ENCODE data around the gene PTOV1.

Gene PTOV1

DNA sequence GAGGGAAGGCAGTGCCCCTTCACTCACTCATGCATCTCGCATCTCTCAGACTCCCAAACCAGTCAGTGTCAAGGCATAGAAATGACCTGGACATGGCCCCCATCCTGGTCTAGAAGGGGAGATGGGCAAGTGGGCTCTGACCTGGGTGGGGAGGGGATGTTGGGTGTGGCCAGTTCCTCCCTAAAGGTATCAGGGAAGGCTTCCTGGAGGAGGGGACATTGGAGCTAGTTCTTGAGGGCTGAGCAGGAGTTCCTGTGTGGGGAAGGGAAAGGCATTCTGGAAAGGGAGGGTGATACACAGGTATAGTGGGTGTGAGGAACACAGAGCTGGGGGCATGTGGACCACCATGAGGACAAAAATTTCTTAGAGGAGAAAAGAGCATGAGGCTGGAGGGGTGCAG is 41.8 kb downstream of the PTOV1 start:
- DNase-seq (ENCODE audit: low read depth, low spot score) = no peak
- H3K4me1 ChIP-seq (ENCODE audit: insufficient read depth, insufficient read length) = peaks cover 24% of the 10 kb centered on the region
- H3K9ac ChIP-seq (ENCODE audit: insufficient read length, low read depth) = no peak overlapping the region
- peaks cover 11% of the 10 kb centered on the region; the same call in 1 of the 2 replicates for H3K9me3 ChIP-seq (ENCODE audit: insufficient read depth, low read length)
- peaks cover 10% of the 10 kb centered on the region for H3K36me3 ChIP-seq (ENCODE audit: insufficient read depth, insufficient read length, low read length)
- no peaks in the 10 kb centered on the region for H3K27me3 ChIP-seq (ENCODE audit: insufficient read depth, insufficient read length)
- no peak for TF ChIP-seq SUZ12 (IDR thresholded peaks at IDR 0.05; ENCODE audit: extremely low read depth, insufficient read depth, insufficient read length)
- TF ChIP-seq YY1 (IDR thresholded peaks at IDR 0.05; ENCODE audit: insufficient read depth, insufficient read length) = no peak
- no peak for TF ChIP-seq ZNF274 (IDR thresholded peaks at IDR 0.05; ENCODE audit: low read depth, low read length)
- no peak overlapping the region for H3K4me3 ChIP-seq (ENCODE audit: insufficient read length, low read depth)

DNA sequence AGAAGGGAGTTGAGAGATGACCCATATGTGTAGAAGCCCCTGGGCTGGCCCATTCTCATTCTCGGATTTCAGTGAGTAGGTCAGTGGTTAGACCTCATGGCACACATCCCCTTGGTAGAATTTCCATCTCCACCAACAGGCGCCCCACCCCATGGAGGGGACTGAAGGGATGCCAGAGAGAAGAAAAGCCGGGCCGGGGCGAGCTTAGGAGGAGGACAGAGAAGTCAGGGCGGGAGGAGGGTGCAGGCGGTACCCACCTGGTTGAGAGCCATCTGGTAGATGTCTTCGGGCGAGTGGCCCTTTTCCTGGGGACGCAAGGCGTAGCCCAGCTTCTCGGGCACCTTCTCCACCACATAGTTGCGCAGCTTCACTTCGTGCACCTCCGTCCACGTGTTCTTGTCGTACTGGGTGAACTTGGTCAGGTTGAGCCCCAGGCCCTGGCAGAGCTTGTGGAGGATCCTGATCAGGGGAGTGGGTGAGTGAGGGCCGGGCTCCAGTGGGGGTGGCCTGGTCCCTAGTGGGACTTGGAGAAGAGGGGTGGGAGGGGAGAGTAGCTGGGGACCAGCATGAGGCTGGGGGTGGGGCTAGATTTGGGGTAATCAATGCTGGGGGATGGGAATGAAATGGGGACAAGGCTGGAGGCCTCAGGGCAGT is 43.2 kb downstream of the PTOV1 start:
- no peaks in the 10 kb centered on the region for H3K27me3 ChIP-seq (ENCODE audit: insufficient read depth, insufficient read length)
- H3K9ac ChIP-seq (ENCODE audit: insufficient read length, low read depth) = no peak overlapping the region
- TF ChIP-seq SUZ12 (IDR thresholded peaks at IDR 0.05; ENCODE audit: extremely low read depth, insufficient read depth, insufficient read length) = no peak
- peaks cover 6% of the 10 kb centered on the region for H3K36me3 ChIP-seq (ENCODE audit: insufficient read depth, insufficient read length, low read length)
- H3K4me1 ChIP-seq (ENCODE audit: insufficient read depth, insufficient read length) = peaks cover 24% of the 10 kb centered on the region
- DNase-seq (ENCODE audit: low read depth, low spot score) = no peak
- peaks cover 8% of the 10 kb centered on the region; the same call in 1 of the 2 replicates for H3K9me3 ChIP-seq (ENCODE audit: insufficient read depth, low read length)
- H3K4me3 ChIP-seq (ENCODE audit: insufficient read length, low read depth) = no peak overlapping the region

DNA sequence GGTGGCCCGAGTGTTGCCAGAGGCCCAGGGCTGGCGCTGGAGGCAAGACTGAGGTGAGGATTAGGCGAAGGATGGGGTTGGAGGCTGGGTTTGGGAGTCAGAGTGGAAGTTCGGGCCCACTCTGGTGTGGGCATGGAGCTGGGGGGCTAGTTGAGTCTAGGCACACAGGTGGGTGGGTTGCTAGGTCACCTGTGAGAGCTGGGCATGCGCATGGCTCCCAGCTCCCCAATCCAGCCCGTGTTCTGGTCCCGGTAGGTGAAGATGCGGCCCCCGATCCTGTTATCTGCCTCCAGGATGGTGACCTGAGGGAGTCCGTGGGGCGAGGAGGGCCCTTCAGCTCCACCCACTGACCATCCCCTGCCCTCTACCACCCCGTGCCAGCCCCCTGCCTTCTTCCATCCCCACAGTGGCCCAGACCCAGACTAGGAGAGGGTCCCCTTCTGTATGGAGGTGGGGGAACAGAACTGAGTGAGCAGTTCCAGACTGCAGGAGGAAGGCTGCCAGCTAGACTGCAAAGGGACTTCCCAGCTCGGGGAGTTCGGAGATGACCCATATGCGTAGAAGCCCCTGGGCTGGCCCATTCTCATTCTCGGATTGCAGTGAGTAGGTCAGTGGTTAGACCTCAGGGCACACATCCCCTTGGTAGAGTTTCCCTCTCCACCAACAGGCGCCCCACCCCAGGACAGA is 44.1 kb downstream of the PTOV1 start:
- DNase-seq (ENCODE audit: low read depth, low spot score) = no peak
- Histone ChIP-seq H3K4me1 (ENCODE audit: insufficient read depth, insufficient read length) (peaks cover 22% of the 10 kb centered on the region), H3K4me3 (ENCODE audit: insufficient read length, low read depth) (no peak overlapping the region), H3K36me3 (ENCODE audit: insufficient read depth, insufficient read length, low read length) (no peaks in the 10 kb centered on the region), H3K9ac (ENCODE audit: insufficient read length, low read depth) (no peak overlapping the region), H3K9me3 (ENCODE audit: insufficient read depth, low read length) (no peaks in the 10 kb centered on the region), H3K27me3 (ENCODE audit: insufficient read depth, insufficient read length) (no peaks in the 10 kb centered on the region)
- TF ChIP-seq ZNF274 (IDR thresholded peaks at IDR 0.05; ENCODE audit: low read depth, low read length) (no peak), YY1 (IDR thresholded peaks at IDR 0.05; ENCODE audit: insufficient read depth, insufficient read length) (no peak), SUZ12 (IDR thresholded peaks at IDR 0.05; ENCODE audit: extremely low read depth, insufficient read depth, insufficient read length) (no peak)

DNA sequence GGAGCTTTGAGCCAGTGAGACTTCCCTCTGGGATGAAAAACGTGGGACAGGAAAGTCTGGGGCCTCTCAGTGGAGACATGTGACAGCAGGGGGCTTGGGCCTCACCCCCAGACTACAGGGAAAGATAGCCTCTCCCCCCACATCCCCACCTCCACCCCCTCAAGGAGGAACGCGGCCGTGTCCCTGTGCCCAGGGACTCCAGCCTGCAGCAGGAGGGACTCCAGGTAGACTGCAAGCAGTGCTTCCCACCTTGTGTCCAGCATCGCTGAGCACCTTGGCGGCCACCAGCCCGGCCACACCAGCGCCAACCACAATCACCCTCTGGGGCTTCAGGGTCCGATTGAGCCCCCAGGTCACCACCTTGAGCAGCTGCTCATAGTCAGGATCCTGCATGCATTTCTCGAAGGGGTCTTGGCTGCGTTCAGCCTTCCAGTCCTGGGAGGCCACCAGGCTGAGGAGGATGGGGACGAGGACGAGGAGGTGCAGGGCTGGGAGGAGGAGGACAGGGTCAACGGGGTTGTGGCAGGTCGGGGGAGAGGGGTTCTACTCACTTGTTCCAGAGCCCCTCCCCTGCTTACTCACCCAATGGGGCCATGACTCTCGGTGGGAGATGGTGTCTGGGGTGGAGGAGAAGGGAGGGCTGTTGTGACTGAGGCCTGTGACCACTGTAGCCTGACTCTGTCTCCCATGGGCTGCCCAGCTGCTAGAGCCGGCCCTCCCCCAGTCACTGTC is 44.8 kb downstream of the PTOV1 start:
- peaks cover 22% of the 10 kb centered on the region for H3K4me1 ChIP-seq (ENCODE audit: insufficient read depth, insufficient read length)
- no peaks in the 10 kb centered on the region for H3K36me3 ChIP-seq (ENCODE audit: insufficient read depth, insufficient read length, low read length)
- H3K27me3 ChIP-seq (ENCODE audit: insufficient read depth, insufficient read length) = no peaks in the 10 kb centered on the region
- DNase-seq (ENCODE audit: low read depth, low spot score) = no peak
- H3K4me3 ChIP-seq (ENCODE audit: insufficient read length, low read depth) = no peak overlapping the region
- TF ChIP-seq YY1 (IDR thresholded peaks at IDR 0.05; ENCODE audit: insufficient read depth, insufficient read length) (no peak), ZNF274 (IDR thresholded peaks at IDR 0.05; ENCODE audit: low read depth, low read length) (no peak)
- H3K9me3 ChIP-seq (ENCODE audit: insufficient read depth, low read length) = no peaks in the 10 kb centered on the region
- H3K9ac ChIP-seq (ENCODE audit: insufficient read length, low read depth) = no peak overlapping the region

DNA sequence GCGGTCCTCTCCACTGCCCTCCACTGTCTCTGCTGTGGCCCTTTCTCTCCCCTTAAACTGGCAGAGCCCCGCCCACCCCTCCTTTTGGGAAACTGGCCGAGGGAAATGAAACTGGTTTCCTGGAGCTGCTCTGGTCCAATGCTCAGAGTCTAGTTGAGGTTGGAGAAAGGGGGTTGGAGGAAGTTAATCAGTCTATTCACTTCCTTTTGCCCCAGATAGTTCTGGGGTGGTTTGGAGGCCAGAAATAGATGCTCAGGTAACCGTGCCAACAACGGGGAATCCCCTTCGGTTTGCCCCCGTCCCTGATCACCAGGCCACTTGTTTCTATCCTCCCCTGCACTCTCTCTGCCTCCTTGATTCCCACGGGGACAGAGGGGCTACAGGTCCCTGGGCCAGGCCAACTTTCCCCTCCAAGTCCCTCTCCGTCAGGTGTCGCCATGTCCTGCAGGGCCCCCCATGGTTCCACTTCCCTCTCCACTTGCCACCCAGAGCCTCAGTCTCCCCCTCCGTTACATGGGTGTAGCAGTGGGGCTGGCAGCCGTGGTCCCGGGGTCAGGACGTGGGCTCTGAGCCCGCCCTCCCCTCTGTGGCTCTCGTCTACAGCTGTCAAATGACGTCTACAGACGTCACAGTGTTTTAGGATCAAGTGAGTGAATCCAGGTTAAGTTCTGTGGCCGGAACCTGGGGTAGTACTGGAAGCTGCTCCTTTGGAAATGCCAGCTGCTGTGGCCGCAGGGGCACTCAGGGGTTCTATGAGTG is 46.1 kb downstream of the PTOV1 start, which contains the start of gene IL4I1:
Gene IL4I1 (minus strand): TSS at position 25 of the 759 bp plus-strand sequence. CDS start 727 bp downstream, outside the sequence.
- H3K4me3 ChIP-seq (ENCODE audit: insufficient read length, low read depth) = no peak within 1 kb of the TSS
- DNase-seq (ENCODE audit: low read depth, low spot score) = no peak
- H3K9me3 ChIP-seq (ENCODE audit: insufficient read depth, low read length) = no peaks in the 10 kb centered on the region
- TF ChIP-seq SUZ12 (IDR thresholded peaks at IDR 0.05; ENCODE audit: extremely low read depth, insufficient read depth, insufficient read length) = no peak
- TF ChIP-seq ZNF274 (IDR thresholded peaks at IDR 0.05; ENCODE audit: low read depth, low read length) = no peak
- no peak for TF ChIP-seq YY1 (IDR thresholded peaks at IDR 0.05; ENCODE audit: insufficient read depth, insufficient read length)
- no peak within 1 kb of the TSS for H3K9ac ChIP-seq (ENCODE audit: insufficient read length, low read depth)
- peaks cover 14% of the 10 kb centered on the region for H3K4me1 ChIP-seq (ENCODE audit: insufficient read depth, insufficient read length)
- H3K36me3 ChIP-seq (ENCODE audit: insufficient read depth, insufficient read length, low read length) = no peaks in the 10 kb centered on the region
- no peaks in the 10 kb centered on the region for H3K27me3 ChIP-seq (ENCODE audit: insufficient read depth, insufficient read length)

DNA sequence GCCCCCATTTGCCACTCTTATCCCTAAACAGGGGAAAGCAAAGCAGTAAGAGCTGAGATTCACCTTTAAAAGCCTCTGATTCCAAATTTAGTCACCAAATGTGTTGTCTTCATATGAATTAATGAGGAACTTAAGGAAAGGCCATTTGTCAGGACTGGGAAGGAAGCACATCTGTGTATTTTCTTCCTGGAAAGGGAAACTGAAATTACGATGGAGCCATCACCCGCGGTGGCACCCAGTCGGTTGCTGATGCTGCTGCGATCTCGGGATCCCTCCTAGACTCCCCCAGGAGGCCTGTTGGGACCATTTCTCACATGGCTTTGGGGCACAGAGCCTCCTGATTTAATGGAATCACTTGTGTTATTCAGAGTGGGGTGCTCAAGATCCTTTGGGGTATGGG is 53.2 kb downstream of the PTOV1 start:
- no peak overlapping the region for H3K9ac ChIP-seq (ENCODE audit: insufficient read length, low read depth)
- peaks cover 13% of the 10 kb centered on the region for H3K4me1 ChIP-seq (ENCODE audit: insufficient read depth, insufficient read length)

More for the DNA sequence above, 53.2 kb downstream of the PTOV1 start:
- Histone ChIP-seq H3K36me3 (ENCODE audit: insufficient read depth, insufficient read length, low read length) (peaks cover 28% of the 10 kb centered on the region), H3K9me3 (ENCODE audit: insufficient read depth, low read length) (no peaks in the 10 kb centered on the region), H3K4me3 (ENCODE audit: insufficient read length, low read depth) (no peak overlapping the region), H3K27me3 (ENCODE audit: insufficient read depth, insufficient read length) (no peaks in the 10 kb centered on the region)
- no peak for DNase-seq (ENCODE audit: low read depth, low spot score)
- TF ChIP-seq SUZ12 (IDR thresholded peaks at IDR 0.05; ENCODE audit: extremely low read depth, insufficient read depth, insufficient read length) = no peak
- no peak for TF ChIP-seq YY1 (IDR thresholded peaks at IDR 0.05; ENCODE audit: insufficient read depth, insufficient read length)
- TF ChIP-seq ZNF274 (IDR thresholded peaks at IDR 0.05; ENCODE audit: low read depth, low read length) = no peak

Measured in NT2/D1 (cell line).